IMR-90 (cell line): ENCODE measurements around the gene PDS5A. TPM values are rescaled to one million over a fixed set of nuclear protein-coding genes. Genes with fewer than 3 reads are reported as not detected.

Source experiments
- ATAC-seq: fragments of 200-7000 bp; cut with Tn5 transposase; 2 replicates; pipeline ENCODE4 v1.9.1; 2020; ENCODE audit warnings: low read depth, mild to moderate bottlenecking, moderate library complexity
- BruUV-seq: library from RNA; stranded (reverse); fragments of 400-500 nt; replicated peaks from 2 replicates; lab custom pipeline; 2021; lab: Mats Ljungman, UMichigan
- CTCF ChIA-PET: fragments of 300-600 bp; formaldehyde crosslinking; extraction: SDS; loops from one replicate; lab custom pipeline; 2021; ENCODE audit warnings: antibody characterized with exemption; lab: Yijun Ruan, JAX
- POLR2A ChIA-PET: fragments of 300-600 bp; sonication (Branson Sonifier 250); formaldehyde crosslinking; loops from one replicate; lab custom pipeline; 2022; ENCODE audit warnings: antibody characterized with exemption; ENCODE audit not compliant: unreplicated experiment; lab: Charles Lee
- DNase-seq: peaks from one replicate; pipeline ENCODE4 v3.0.0; 2013
- H2AFZ ChIP-seq: replicated peaks from 2 replicates; pipeline ENCODE3; 2013; ENCODE audit warnings: low read length, mild to moderate bottlenecking; ENCODE audit not compliant: poor library complexity
- H2AK5ac ChIP-seq: 2 replicates; pipeline ENCODE4 v1.6.1; 2013; ENCODE audit warnings: low read depth, low read length, inconsistent platforms
- H2AK9ac ChIP-seq: replicated peaks from 2 replicates; pipeline ENCODE3; 2013; ENCODE audit warnings: mild to moderate bottlenecking, low read depth, low read length, moderate library complexity; ENCODE audit not compliant: poor library complexity
- H2BK120ac ChIP-seq: 2 replicates; pipeline ENCODE4 v1.6.1; 2013; ENCODE audit warnings: low read depth, low read length, inconsistent platforms
- H2BK15ac ChIP-seq: 3 replicates; pipeline ENCODE4 v1.6.1; 2013; ENCODE audit warnings: low read depth, low read length, inconsistent platforms
- H2BK20ac ChIP-seq: 2 replicates; pipeline ENCODE4 v1.6.1; 2013; ENCODE audit warnings: low read depth, mild to moderate bottlenecking, inconsistent platforms, low read length, moderate library complexity
- H2BK5ac ChIP-seq: 2 replicates; pipeline ENCODE4 v1.6.1; 2013; ENCODE audit warnings: mild to moderate bottlenecking, low read depth, low read length, inconsistent platforms; ENCODE audit not compliant: poor library complexity, severe bottlenecking
- H3K14ac ChIP-seq: replicated peaks from 2 replicates; pipeline ENCODE4 v1.6.1; 2013; ENCODE audit warnings: low read depth, low read length, inconsistent platforms
- H3K18ac ChIP-seq: 2 replicates; pipeline ENCODE4 v1.6.1; 2013; ENCODE audit warnings: low read depth, low read length, control low read depth
- H3K23ac ChIP-seq: 2 replicates; pipeline ENCODE4 v1.6.1; 2013; ENCODE audit warnings: low read depth, low read length, inconsistent platforms
- H3K27ac ChIP-seq: 2 replicates; pipeline ENCODE4 v1.5.1; 2013; ENCODE audit warnings: mild to moderate bottlenecking, control low read depth, low read length; ENCODE audit not compliant: insufficient read depth
- H3K27me3 ChIP-seq: 2 replicates; pipeline ENCODE4 v1.6.1; 2013; ENCODE audit warnings: low read length; ENCODE audit not compliant: control insufficient read depth, insufficient read depth
- H3K36me3 ChIP-seq: 2 replicates; pipeline ENCODE4 v1.6.1; 2013; ENCODE audit warnings: low read length, mixed read lengths; ENCODE audit not compliant: control insufficient read depth, insufficient read depth
- H3K4ac ChIP-seq: 2 replicates; pipeline ENCODE4 v1.6.1; 2013; ENCODE audit warnings: low read depth, low read length, inconsistent platforms
- H3K4me1 ChIP-seq: 2 replicates; pipeline ENCODE4 v1.6.1; 2013; ENCODE audit warnings: low read length, mixed read lengths; ENCODE audit not compliant: control insufficient read depth, insufficient read depth
- H3K4me2 ChIP-seq: 2 replicates; pipeline ENCODE4 v1.6.1; 2013; ENCODE audit warnings: low read depth, mild to moderate bottlenecking, control low read depth, low read length, moderate library complexity
- H3K4me3 ChIP-seq: 2 replicates; pipeline ENCODE4 v1.5.1; 2013; ENCODE audit warnings: low read depth, mild to moderate bottlenecking, control low read depth, low read length, moderate library complexity; ENCODE audit not compliant: insufficient read depth
- H3K56ac ChIP-seq: 2 replicates; pipeline ENCODE4 v1.6.1; 2013; ENCODE audit warnings: low read length, inconsistent platforms; ENCODE audit not compliant: insufficient read depth; ENCODE audit errors: extremely low read depth
- H3K79me1 ChIP-seq, 2 experiments: 2 replicates each; pipeline ENCODE4 v1.6.1; 2013; ENCODE audit warnings: low read length in 2 of 2, inconsistent platforms in 1 of 2, low read depth in 1 of 2
- H3K9ac ChIP-seq: 2 replicates; pipeline ENCODE4 v1.6.1; 2013; ENCODE audit warnings: low read depth, low read length, control low read depth
- H3K9me1 ChIP-seq: 2 replicates; pipeline ENCODE4 v1.6.1; 2013; ENCODE audit warnings: low read length, inconsistent platforms; ENCODE audit not compliant: insufficient read depth
- H3K9me3 ChIP-seq: 2 replicates; pipeline ENCODE4 v1.6.1; 2013; ENCODE audit warnings: low read length; ENCODE audit not compliant: control insufficient read depth, insufficient read depth
- H4K20me1 ChIP-seq: 2 replicates; pipeline ENCODE4 v1.6.1; 2013; ENCODE audit warnings: low read length, inconsistent platforms; ENCODE audit not compliant: insufficient read depth
- H4K5ac ChIP-seq: 2 replicates; pipeline ENCODE4 v1.6.1; 2013; ENCODE audit warnings: mild to moderate bottlenecking, low read depth, low read length, control low read depth
- H4K8ac ChIP-seq, 2 experiments: 2 replicates each; pipeline ENCODE4 v1.6.1; 2013; ENCODE audit warnings: low read depth in 2 of 2, low read length in 2 of 2, control low read depth in 1 of 2, inconsistent platforms in 1 of 2
- H4K91ac ChIP-seq: 2 replicates; pipeline ENCODE4 v1.6.1; 2013; ENCODE audit warnings: low read depth, low read length, inconsistent platforms; ENCODE audit not compliant: insufficient read depth
- BHLHE40 ChIP-seq: fragments of 150-350 bp; IDR thresholded peaks from 2 replicates; pipeline ENCODE4 v1.6.1; 2016; ENCODE audit warnings: mild to moderate bottlenecking, low read depth, low read length
- CEBPB ChIP-seq: IDR thresholded peaks from 2 replicates; pipeline ENCODE4 v1.6.1; 2012; ENCODE audit warnings: low read depth, low read length, improper control_type of control experiment
- CHD1 ChIP-seq: IDR thresholded peaks from 2 replicates; pipeline ENCODE4 v1.6.1; 2012; ENCODE audit warnings: low read depth, low read length, improper control_type of control experiment
- FOS ChIP-seq: fragments of 150-350 bp; IDR thresholded peaks from 2 replicates; pipeline ENCODE4 v1.6.1; 2016; ENCODE audit warnings: low read depth, low read length
- MAFK ChIP-seq: IDR thresholded peaks from 2 replicates; pipeline ENCODE4 v1.6.1; 2012; ENCODE audit warnings: low read depth, low read length, improper control_type of control experiment
- MXI1 ChIP-seq: IDR thresholded peaks from 2 replicates; pipeline ENCODE4 v1.6.1; 2012; ENCODE audit warnings: low read depth, mild to moderate bottlenecking, low read length, moderate library complexity, borderline replicate concordance
- NFE2L2 ChIP-seq: fragments of 150-350 bp; IDR thresholded peaks from 2 replicates; pipeline ENCODE4 v1.6.1; 2016; ENCODE audit warnings: low read depth, mild to moderate bottlenecking, low read length
- RAD21 ChIP-seq: IDR thresholded peaks from 2 replicates; pipeline ENCODE4 v1.6.1; 2012; ENCODE audit warnings: low read length, improper control_type of control experiment
- RCOR1 ChIP-seq: IDR thresholded peaks from 2 replicates; pipeline ENCODE4 v1.6.1; 2012; ENCODE audit warnings: mild to moderate bottlenecking, low read length, improper control_type of control experiment; ENCODE audit not compliant: insufficient replicate concordance
- USF2 ChIP-seq: fragments of 150-350 bp; IDR thresholded peaks from 2 replicates; pipeline ENCODE4 v1.6.1; 2017; ENCODE audit warnings: mild to moderate bottlenecking, antibody characterized with exemption, low read length, low read depth
- WGBS, 2 experiments: methylation state at CpG; one replicate each; pipeline versions ENCODE4 v1.1.5 to v1.1.7; 2013; ENCODE audit warnings: missing lambda C conversion rate in 2 of 2; ENCODE audit not compliant: insufficient read length in 1 of 2; ENCODE audit errors: extremely low coverage in 2 of 2; 5-methylcytosine and 5-hydroxymethylcytosine counted together
- dilution Hi-C: fragments of 300-500 bp; cut with HindIII; formaldehyde crosslinking; loops from one replicate; pipeline ENCODE4 v1.14.3; 2018; ENCODE audit warnings: low sequenced_read_pairs; ENCODE audit not compliant: unreplicated experiment
- in situ Hi-C: fragments of 300-500 bp; cut with MboI; formaldehyde crosslinking; loops from 3 replicates; pipeline ENCODE4 v1.14.3; 2019; ENCODE audit warnings: low sequenced_read_pairs, inconsistent platforms, mixed read lengths
- intact Hi-C: fragments of 100-400 bp; cut with micrococcal nuclease; formaldehyde crosslinking; loops from 2 replicates; pipeline ENCODE4 v1.10.0; 2022
- polyA plus RNA-seq, 3 experiments: library from polyadenylated mRNA; depleted of rRNA; stranded (reverse); fragments of >200 nt; gene quantifications; 2 replicates each; pipeline ENCODE4 v1.2.3, GENCODE V29; 2012; ENCODE audit warnings: low replicate concordance in 1 of 3
- total RNA-seq: library from RNA; depleted of rRNA; stranded (reverse); fragments of >200 nt; gene quantifications from 2 replicates; pipeline ENCODE4 v1.2.3, GENCODE V29; 2012

The PDS5A gene
- total and polyA plus RNA-seq, 2 of the 4 experiments (the other 2 are of a cell fraction) = 16.3 to 33.5 TPM

- BruUV-seq = no TSS peak
- ChIA-PET CTCF (interaction anchor here (1.2 kb wide), 1 partner anchor 9 kb away, joined by 3 read pairs; no protein-coding TSS in a partner anchor), POLR2A (no interaction called here)
- Histone ChIP-seq H4K20me1 (no peaks in the 10 kb centered on the region), H3K27ac (no peak overlapping the region), H2BK20ac (no peak overlapping the region), H3K14ac (no peak overlapping the region), H4K5ac (no peak overlapping the region), H4K91ac (no peak overlapping the region), H3K4ac (no peak overlapping the region), H2BK120ac (no peak overlapping the region), H3K9ac (no peak overlapping the region), H3K27me3 (no peaks in the 10 kb centered on the region), H2AK5ac (no peak overlapping the region), H3K18ac (no peak overlapping the region), H4K8ac (no peak overlapping the region), H2BK15ac (no peak overlapping the region), H3K79me1 (no peaks in the 10 kb centered on the region), H3K36me3 (no peaks in the 10 kb centered on the region), H3K4me2 (peak overlapping the region; percentile 1; the same call in 1 of the 2 replicates), H2AK9ac (no peak overlapping the region), H3K23ac (no peak overlapping the region), H3K56ac (no peak overlapping the region), H2AFZ (no peak overlapping the region), H3K9me3 (no peaks in the 10 kb centered on the region), H3K4me1 (no peaks in the 10 kb centered on the region), H3K9me1 (no peaks in the 10 kb centered on the region), H3K4me3 (no peak overlapping the region), H2BK5ac (no peak overlapping the region)
- TF ChIP-seq BHLHE40 (no peak), CEBPB (peak; percentile 55; the same call in 1 of the 2 replicates), MXI1 (no peak), RCOR1 (no peak), USF2 (no peak), MAFK (peak; percentile 79), NFE2L2 (no peak), FOS (no peak), CHD1 (no peak), RAD21 (no peak)
- intact Hi-C loops = no loop called here
- in situ Hi-C loops = no loop called here
- DNase-seq = peak; percentile 88
- no CpG with 5 or more reads among the region's 1 CpG for WGBS, 2 experiments
- peak; percentile 95 for ATAC-seq
- dilution Hi-C loops = no loop called here
These were observed 26.3 kb upstream of the PDS5A start for GRCh38 chr4:40003986-40004385.
